ENCODE data around the gene MEX3A.
"Not testable (repeated sequence)": the region's sequence is repeated elsewhere in the genome, so short reads cannot be mapped to it uniquely, and the experiment has no call there.

MEX3A gene

GRCh38 chr1:156082309-156083091 lies at the start of gene MEX3A:
MEX3A (minus strand) TSS chr1:156082465; CDS start chr1:156081998, 467 bp downstream.
- H3K4me3 Mint-ChIP-seq: peak within 1 kb of the TSS; percentile 88
- H3K27ac Mint-ChIP-seq: peak within 1 kb of the TSS; percentile 64 to 74
- no peaks in the 10 kb centered on the region for H3K9me3 Mint-ChIP-seq
- DNase-seq: peak; percentile 52 to 57
- peaks cover 66% of the 10 kb centered on the region for H3K27me3 Mint-ChIP-seq
- peak; percentile 82 for ATAC-seq
- H3K4me1 Mint-ChIP-seq: peaks cover 8% of the 10 kb centered on the region

GRCh38 chr1:156130578-156130942 lies 48.3 kb upstream of the MEX3A start:
- ATAC-seq: no peak
- Mint-ChIP-seq H3K4me1 (peaks cover 49% of the 10 kb centered on the region), H3K9me3 (no peaks in the 10 kb centered on the region), H3K27me3 (peaks cover 25% of the 10 kb centered on the region), H3K27ac (no peak overlapping the region), H3K4me3 (no peak overlapping the region)
- DNase-seq: no peak

- Mint-ChIP-seq H3K4me3 (no peak overlapping the region), H3K27me3 (peaks cover 25% of the 10 kb centered on the region), H3K9me3 (no peaks in the 10 kb centered on the region), H3K4me1 (peaks cover 56% of the 10 kb centered on the region), H3K27ac (peak overlapping the region in 1 of 2 donors; percentile 30)
- ATAC-seq (peak; percentile 32), DNase-seq (peak; percentile 74 to 79)
Observed at GRCh38 chr1:156129687-156130577, 47.7 kb upstream of the MEX3A start.

GRCh38 chr1:156128654-156129597 lies 46.7 kb upstream of the MEX3A start:
- Mint-ChIP-seq H3K4me3 (peak overlapping the region in 1 of 2 donors; percentile 12), H3K27ac (no peak overlapping the region), H3K4me1 (peaks cover 66% of the 10 kb centered on the region), H3K9me3 (no peaks in the 10 kb centered on the region), H3K27me3 (peaks cover 18% of the 10 kb centered on the region)
- DNase-seq (no peak), ATAC-seq (no peak)

- DNase-seq: no peak
- Mint-ChIP-seq H3K9me3 (no peaks in the 10 kb centered on the region), H3K27me3 (peaks cover 21% of the 10 kb centered on the region), H3K27ac (no peak overlapping the region), H3K4me1 (peaks cover 72% of the 10 kb centered on the region), H3K4me3 (peak overlapping the region in 1 of 2 donors; percentile 12)
- ATAC-seq: no peak
Observed at GRCh38 chr1:156128308-156128653, 46.0 kb upstream of the MEX3A start.

- ATAC-seq: peak; percentile 88
- Mint-ChIP-seq H3K27me3 (peaks cover 34% of the 10 kb centered on the region), H3K4me1 (peaks cover 84% of the 10 kb centered on the region), H3K27ac (peak overlapping the region; percentile 67 to 98), H3K4me3 (peak overlapping the region; percentile 58 to 69), H3K9me3 (no peaks in the 10 kb centered on the region)
- peak; percentile 77 to 90 for DNase-seq
Observed at GRCh38 chr1:156126630-156127534, 44.6 kb upstream of the MEX3A start.

- Mint-ChIP-seq H3K27ac (peak overlapping the region; percentile 67 to 98), H3K4me1 (peaks cover 84% of the 10 kb centered on the region), H3K27me3 (peaks cover 34% of the 10 kb centered on the region), H3K4me3 (peak overlapping the region; percentile 58 to 69), H3K9me3 (no peaks in the 10 kb centered on the region)
- peak; percentile 61 to 77 for DNase-seq
- ATAC-seq: peak; percentile 37
Observed at GRCh38 chr1:156126043-156126629, 43.9 kb upstream of the MEX3A start.

GRCh38 chr1:156125544-156125943 lies 43.3 kb upstream of the MEX3A start:
- not testable (repeated sequence) for ATAC-seq, DNase-seq, H3K9me3 Mint-ChIP-seq, H3K27ac Mint-ChIP-seq
- Mint-ChIP-seq H3K4me3 (peak overlapping the region; percentile 57 to 69), H3K4me1 (peaks cover 86% of the 10 kb centered on the region), H3K27me3 (peaks cover 34% of the 10 kb centered on the region)

- peak overlapping the region; percentile 38 to 89 for H3K27ac Mint-ChIP-seq
- H3K27me3 Mint-ChIP-seq: peaks cover 38% of the 10 kb centered on the region
- H3K9me3 Mint-ChIP-seq: no peaks in the 10 kb centered on the region
- peak; percentile 42 to 81 for DNase-seq
- H3K4me3 Mint-ChIP-seq: peak overlapping the region; percentile 57 to 69
- peak; percentile 68 for ATAC-seq
- H3K4me1 Mint-ChIP-seq: peaks cover 86% of the 10 kb centered on the region
Observed at GRCh38 chr1:156124557-156125483, 42.6 kb upstream of the MEX3A start.

- ATAC-seq (peak; percentile 18), DNase-seq (peak; percentile 65 to 70)
- peaks cover 80% of the 10 kb centered on the region for H3K4me1 Mint-ChIP-seq
- H3K27ac Mint-ChIP-seq: peak overlapping the region; percentile 75 to 93
- H3K9me3 Mint-ChIP-seq: no peaks in the 10 kb centered on the region
- peaks cover 28% of the 10 kb centered on the region for H3K27me3 Mint-ChIP-seq
- peak overlapping the region; percentile 57 to 69 for H3K4me3 Mint-ChIP-seq
Observed at GRCh38 chr1:156123356-156124196, 41.3 kb upstream of the MEX3A start.

GRCh38 chr1:156122519-156123355 lies 40.5 kb upstream of the MEX3A start:
- H3K27me3 Mint-ChIP-seq: peaks cover 32% of the 10 kb centered on the region

GRCh38 chr1:156122086-156122485 lies 39.8 kb upstream of the MEX3A start:
- Mint-ChIP-seq H3K4me3 (no peak overlapping the region), H3K9me3 (no peaks in the 10 kb centered on the region), H3K27me3 (peaks cover 32% of the 10 kb centered on the region), H3K27ac (no peak overlapping the region), H3K4me1 (peaks cover 65% of the 10 kb centered on the region)
- ATAC-seq: no peak
- no peak for DNase-seq

More at GRCh38 chr1:156122519-156123355, 40.5 kb upstream of the MEX3A start:
- peaks cover 71% of the 10 kb centered on the region for H3K4me1 Mint-ChIP-seq
- H3K27ac Mint-ChIP-seq: no peak overlapping the region
- peak overlapping the region in 1 of 2 donors; percentile 14 for H3K4me3 Mint-ChIP-seq
- DNase-seq: no peak
- no peaks in the 10 kb centered on the region for H3K9me3 Mint-ChIP-seq
- no peak for ATAC-seq

Data from stimulated activated naive CD8-positive, alpha-beta T cell treated with anti-CD3 and anti-CD28 coated beads, Interleukin-15, amount 100 ng/mL, for 72 hours (primary cell).